GM12865 (cell line): ENCODE measurements around the gene TRAF4.

Experiments used
- DNase-seq: peaks from one replicate; pipeline ENCODE4 v3.0.0; 2010; ENCODE audit warnings: low read depth
- H3K4me3 ChIP-seq: 2 replicates; pipeline ENCODE4 v1.5.1; 2011; ENCODE audit warnings: mild to moderate bottlenecking, low read depth, low read length, control low read depth
- CTCF ChIP-seq: IDR thresholded peaks from 2 replicates; pipeline ENCODE4 v1.5.1; 2011; ENCODE audit warnings: low read length, control low read depth, low read depth, inconsistent platforms; ENCODE audit not compliant: insufficient read depth; ENCODE audit errors: missing control alignments

TRAF4 gene

GRCh38 chr17:28710861-28711722, 32.7 kb upstream of the TRAF4 start:
- peak; percentile 91 for DNase-seq
- TF ChIP-seq CTCF, result no peak
- peak overlapping the region; percentile 89 for H3K4me3 ChIP-seq

GRCh38 chr17:28711723-28712031, 32.1 kb upstream of the TRAF4 start, which contains the start of gene PROCA1:
Gene PROCA1, minus strand, starts transcription at chr17:28711888. Its CDS starts 228 bp downstream, at chr17:28711660.
- peak within 1 kb of the TSS; percentile 89 for H3K4me3 ChIP-seq
- no peak for DNase-seq
- TF ChIP-seq CTCF, result no peak

GRCh38 chr17:28712032-28712704, 31.6 kb upstream of the TRAF4 start:
- peak overlapping the region; percentile 89 for H3K4me3 ChIP-seq
- peak; percentile 81 for DNase-seq
- peak; percentile 8 for TF ChIP-seq CTCF

- no peak overlapping the region for H3K4me3 ChIP-seq
- TF ChIP-seq CTCF, result no peak
- no peak for DNase-seq
Measured at GRCh38 chr17:28712705-28713415, 31.0 kb upstream of the TRAF4 start.

- no peak overlapping the region for H3K4me3 ChIP-seq
- no peak for DNase-seq
- TF ChIP-seq CTCF, result no peak
Measured at GRCh38 chr17:28714281-28714680, 29.5 kb upstream of the TRAF4 start.

- DNase-seq, result no peak
- TF ChIP-seq CTCF, result no peak
- no peak overlapping the region for H3K4me3 ChIP-seq
Measured at GRCh38 chr17:28715217-28715616, 28.6 kb upstream of the TRAF4 start.
